ENCODE measurements around the gene EXOC2.
A peak's percentile ranks its signal among the peaks of the same experiment; 100 is the strongest.
"Not testable (repeated sequence)": the region's sequence is repeated elsewhere in the genome, so short reads cannot be mapped to it uniquely, and the experiment has no call there.

Gene EXOC2

GRCh38 chr6:582370-582769 is 110.6 kb downstream of the EXOC2 start:
- no peak for DNase-seq (ENCODE audit: low read depth in 2 of 2)

DNA sequence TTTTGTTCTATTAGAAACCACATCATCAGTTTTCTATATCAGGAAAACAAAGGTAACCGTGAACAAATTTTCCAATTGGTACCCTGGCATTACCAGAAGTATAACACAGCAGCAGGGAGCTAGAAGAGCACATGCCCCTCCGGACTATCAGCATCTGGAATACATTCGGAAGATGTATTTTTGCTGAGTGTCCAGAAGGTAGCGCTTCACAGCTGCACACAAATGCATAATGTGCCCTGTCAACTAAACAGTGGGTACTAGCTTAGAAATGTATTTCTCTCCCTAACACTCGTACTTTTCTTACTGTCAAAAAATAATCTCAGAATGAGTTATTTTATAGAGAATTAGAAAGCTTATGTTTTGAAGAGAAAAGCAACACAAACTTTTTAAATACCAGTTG is 113.6 kb downstream of the EXOC2 start:
- no peak for DNase-seq (ENCODE audit: low read depth in 2 of 2)

GRCh38 chr6:572596-573265 is 120.2 kb downstream of the EXOC2 start:
- no peak for DNase-seq (ENCODE audit: low read depth in 2 of 2)

DNA sequence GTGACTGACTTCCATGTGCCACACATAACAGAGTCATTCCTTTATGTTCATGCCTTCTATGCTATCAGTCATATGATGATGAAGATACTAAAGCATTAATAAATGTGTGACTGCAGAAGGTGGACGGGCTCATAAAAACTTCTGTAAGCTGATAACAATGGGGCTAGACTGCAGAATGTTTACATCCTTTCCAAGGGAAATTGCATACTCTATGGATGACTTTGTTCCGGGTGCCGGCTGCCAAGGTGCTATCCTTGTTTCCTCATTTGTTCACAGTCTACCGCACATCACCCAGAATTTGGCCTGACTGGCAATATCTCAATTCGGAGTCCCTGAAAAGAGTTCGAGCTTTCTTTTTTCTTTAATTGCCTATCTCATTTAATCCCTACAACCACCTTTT is 121.0 kb downstream of the EXOC2 start:
- DNase-seq (ENCODE audit: low read depth in 2 of 2): no peak

DNA sequence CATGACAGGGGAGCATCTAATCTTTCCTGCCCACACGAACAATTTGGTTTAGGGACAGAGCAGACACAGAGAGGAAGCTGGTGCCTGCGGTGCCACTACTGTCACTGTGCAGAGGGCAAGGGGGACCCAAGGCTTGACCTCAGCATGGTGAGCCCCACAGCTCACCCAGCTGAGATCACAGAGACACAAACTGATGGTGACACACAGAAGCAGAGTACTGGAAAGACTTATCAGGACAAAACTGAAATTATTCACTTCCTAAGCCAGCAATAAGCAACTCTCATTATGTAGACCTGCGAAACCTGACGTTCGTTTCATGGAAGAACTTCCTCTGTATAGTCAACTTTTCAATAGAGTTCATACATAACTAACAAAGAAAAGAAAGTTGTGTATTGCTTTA is 122.1 kb downstream of the EXOC2 start:
- DNase-seq (ENCODE audit: low read depth in 2 of 2): no peak

GRCh38 chr6:568954-569523 is 123.9 kb downstream of the EXOC2 start:
- DNase-seq (ENCODE audit: low read depth in 2 of 2): no peak

DNA sequence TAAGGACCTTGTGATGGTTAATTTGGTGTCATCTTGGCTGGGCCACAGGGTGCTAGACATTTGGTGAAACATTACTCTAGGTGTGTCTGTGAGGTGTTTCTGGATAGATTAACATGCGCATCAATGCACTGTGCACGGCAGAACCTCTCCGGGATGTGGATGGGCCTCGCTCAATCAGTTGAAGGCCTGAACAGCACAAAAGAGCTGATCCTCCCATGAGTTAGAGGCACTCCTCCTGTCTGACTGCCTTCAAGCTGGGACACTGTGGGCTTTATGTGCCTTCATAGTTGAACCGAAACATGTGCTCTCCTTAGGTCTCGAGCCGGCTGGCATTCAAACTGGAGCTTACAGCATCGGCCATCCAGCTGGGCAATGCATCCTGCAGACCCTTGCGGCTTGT is 124.9 kb downstream of the EXOC2 start:
- no peak for DNase-seq (ENCODE audit: low read depth in 2 of 2)

DNA sequence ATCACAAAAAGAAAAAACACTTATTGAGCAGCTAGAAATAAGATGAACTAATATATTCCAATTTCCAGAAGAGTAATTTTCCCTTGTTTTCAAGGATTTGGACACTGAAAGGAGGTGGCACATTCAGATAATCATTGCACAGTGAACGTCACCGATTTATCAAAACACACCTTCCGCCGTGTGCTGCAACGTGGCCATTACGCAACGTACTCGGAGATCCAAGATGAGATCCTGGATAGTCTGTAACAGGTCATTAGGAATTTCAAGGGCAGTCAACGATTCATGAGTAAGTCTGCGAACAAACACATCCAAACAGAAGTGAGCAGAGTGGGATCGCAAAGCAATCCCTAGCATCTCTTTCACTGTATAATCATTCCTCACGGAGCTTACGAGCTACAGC is 129.1 kb downstream of the EXOC2 start:
- DNase-seq (ENCODE audit: low read depth in 2 of 2): no peak

- no peak for DNase-seq (ENCODE audit: low read depth in 2 of 2)
Observed at GRCh38 chr6:562052-562676, 130.8 kb downstream of the EXOC2 start.

DNA sequence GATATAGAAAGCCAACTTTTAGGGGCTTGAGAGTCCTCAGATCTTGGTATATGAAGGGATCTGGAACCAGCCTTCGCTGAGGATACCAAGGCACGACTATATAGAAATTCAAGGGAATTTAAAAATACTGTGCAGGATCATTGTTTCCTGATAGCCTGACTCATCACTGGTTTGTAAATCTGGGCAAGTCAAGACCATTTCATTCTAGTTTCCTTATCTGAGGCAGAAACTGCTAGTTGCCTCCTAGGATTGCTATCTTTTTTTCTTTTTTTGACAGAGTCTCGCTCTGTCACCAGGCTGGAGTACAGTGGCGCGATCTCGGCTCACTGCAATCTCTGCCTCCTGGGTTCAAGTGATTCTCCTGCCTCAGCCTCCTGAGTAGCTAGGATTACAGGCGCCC is 131.6 kb downstream of the EXOC2 start:
- DNase-seq (ENCODE audit: low read depth in 2 of 2): not testable (repeated sequence)

GRCh38 chr6:558959-559358 is 134.0 kb downstream of the EXOC2 start:
- no peak for DNase-seq (ENCODE audit: low read depth in 2 of 2)

- no peak for DNase-seq (ENCODE audit: low read depth in 2 of 2)
Observed at GRCh38 chr6:558089-558488, 134.8 kb downstream of the EXOC2 start.

DNA sequence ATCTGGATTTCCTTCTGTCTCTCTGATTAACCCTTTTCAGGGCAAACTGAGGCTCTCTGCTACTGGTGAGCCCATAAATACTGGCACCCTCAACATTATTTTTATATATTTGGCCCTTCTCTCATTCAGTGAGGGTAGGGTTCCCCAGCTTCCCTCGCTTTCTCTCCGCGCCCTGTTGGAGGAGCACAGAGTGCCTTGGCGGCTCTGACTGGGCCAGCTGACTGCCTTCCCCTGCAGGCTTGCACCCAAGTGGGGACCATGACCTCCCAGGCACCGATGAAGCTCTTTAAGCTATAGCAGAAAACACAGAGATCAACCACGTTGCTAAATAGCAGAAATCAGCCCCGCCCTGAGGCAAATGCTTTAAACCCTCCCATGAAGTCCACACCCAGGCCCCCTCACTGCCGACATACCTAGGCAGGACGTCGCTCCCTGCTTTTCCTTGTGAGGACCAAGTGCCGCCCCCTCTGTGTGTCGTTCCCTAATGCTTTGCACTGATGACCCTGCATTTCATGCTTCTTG is 141.0 kb downstream of the EXOC2 start:
- DNase-seq (ENCODE audit: low read depth in 2 of 2): no peak

DNA sequence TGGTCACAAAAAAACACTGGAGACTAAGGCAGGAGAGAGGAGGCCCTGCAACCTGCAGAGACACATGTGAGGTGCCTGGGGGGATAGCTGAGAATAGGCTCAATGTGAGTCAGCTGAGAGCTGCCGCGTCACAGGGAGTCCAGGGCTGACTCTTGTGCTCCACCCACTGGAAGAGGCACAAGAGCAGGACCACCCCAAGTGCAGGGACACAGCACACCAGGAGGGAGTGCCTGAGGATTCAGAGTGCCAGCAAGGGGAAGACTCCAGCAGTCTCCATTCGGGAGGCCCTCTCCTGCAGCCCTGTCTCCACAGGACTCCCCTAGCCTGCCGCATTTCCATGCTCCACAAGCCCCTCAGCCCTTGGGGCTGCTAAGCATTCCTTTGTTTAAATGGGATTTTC is 141.5 kb downstream of the EXOC2 start:
- DNase-seq (ENCODE audit: low read depth in 2 of 2): peak in 1 of 2 donors; percentile 30

- no peak for DNase-seq (ENCODE audit: low read depth in 2 of 2)
Observed at GRCh38 chr6:549906-550305, 143.0 kb downstream of the EXOC2 start.

GRCh38 chr6:548517-548916 is 144.4 kb downstream of the EXOC2 start:
- DNase-seq (ENCODE audit: low read depth in 2 of 2): peak; percentile 36 to 41

DNA sequence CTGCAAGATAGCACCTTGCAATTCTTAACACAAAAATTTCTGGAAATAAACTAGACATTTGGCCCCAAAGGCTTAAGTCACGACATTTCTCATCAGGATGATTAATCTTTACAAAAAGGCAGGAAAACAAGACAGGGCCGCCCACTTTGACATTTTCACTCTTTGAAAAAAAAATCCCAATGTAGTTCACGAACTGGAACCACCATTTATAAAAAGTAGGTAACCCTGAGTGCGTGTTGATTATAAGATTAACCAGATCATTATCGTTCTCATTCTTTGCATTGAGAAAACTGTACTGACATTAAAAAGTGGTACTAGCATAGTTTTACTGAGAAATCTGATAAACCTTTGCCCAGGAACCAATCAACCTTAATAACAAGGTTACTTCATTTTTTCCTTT is 144.8 kb downstream of the EXOC2 start:
- DNase-seq (ENCODE audit: low read depth in 2 of 2): no peak

DNA sequence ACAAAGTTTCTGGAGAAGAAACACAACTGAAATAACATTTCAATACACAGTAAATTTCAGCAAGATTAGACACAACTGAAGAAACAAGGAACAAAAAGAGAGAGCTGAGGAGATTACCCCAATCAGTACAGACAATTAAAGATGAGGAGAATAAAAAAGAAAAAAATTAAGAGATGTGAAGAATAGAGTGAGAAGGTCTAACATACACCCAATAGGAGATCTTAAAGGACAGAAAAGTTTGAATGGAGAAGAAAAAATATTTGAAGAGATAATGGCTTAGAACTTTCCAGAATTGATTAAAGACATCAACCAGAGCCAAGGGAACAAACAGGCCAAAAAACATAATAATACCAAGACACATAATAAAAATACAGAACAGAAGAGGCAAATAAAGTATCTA is 152.4 kb downstream of the EXOC2 start:
- DNase-seq (ENCODE audit: low read depth in 2 of 2): no peak

GRCh38 chr6:537114-537513 is 155.8 kb downstream of the EXOC2 start:
- DNase-seq (ENCODE audit: low read depth in 2 of 2): no peak

GRCh38 chr6:530425-530824 is 162.5 kb downstream of the EXOC2 start:
- DNase-seq (ENCODE audit: low read depth in 2 of 2): no peak

DNA sequence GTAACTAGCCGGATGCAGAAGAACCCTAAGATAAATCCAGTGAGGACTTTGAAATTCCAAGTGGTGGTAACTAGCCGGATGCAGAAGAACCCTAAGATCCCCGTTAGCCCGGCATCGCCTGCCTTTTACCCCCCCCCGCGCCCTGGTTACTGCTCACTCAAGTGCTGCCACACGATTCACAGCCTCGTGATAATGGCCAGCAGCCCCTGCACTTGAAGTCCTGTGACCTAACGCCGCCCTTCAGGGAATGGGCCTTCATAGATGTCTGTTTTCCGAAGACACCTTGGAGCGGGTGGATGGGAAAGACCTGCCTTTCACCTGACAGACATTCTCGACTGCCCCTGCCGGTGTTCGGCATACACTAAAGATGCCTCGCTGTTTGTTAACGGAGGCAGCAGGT is 163.9 kb downstream of the EXOC2 start:
- DNase-seq (ENCODE audit: low read depth in 2 of 2): no peak

DNA sequence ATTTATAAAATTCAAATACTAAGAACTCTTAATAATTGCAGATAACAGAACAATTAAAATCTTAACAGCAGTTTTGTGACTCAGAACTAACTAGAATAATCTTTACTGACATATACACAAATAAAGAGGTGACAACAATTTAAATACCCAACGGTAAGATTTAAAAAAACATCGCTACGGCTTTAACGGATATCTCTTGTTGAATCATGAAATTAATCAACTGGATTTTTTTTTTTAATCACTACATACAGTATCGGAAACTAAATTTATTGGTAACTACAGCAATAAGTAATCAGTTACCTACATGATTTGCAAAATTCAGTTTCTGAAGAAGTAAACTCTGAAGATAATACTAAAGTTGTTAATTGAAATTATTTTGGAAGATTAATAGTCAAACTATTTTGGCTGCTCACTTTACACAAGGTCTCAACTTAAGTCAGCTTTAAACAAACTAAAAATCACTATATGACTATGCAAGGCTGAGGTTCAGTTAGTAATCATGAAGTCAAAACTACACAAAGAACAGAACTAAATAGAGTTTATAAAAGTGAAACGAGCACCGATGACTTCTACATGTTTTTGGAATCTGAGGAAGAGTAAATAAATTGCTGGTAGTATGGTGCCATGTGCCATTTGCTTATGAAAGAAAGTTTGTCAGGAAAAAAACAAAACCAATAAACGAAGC is 164.8 kb downstream of the EXOC2 start:
- no peak for DNase-seq (ENCODE audit: low read depth in 2 of 2)

DNA sequence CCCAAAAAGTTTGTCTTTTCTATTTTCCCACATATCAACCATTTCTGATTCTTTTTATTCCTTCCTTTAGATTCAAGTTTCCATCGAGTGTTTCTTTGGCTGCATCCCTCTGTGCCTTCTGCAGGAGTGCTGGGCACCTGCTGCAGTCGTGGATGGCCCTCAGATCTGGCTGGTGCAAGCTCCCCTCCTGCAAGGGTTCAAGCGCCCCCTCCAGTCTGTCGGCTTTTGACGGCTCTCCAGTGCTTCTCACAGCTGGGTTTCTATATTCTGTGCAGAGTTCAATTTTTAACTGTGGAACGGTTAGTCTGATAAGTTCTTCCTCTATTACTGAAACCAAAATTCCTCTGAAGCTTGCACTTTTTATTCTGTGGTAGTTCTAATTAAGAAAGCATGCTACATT is 168.1 kb downstream of the EXOC2 start:
- no peak for DNase-seq (ENCODE audit: low read depth in 2 of 2)
